ENCODE results near the gene PRXL2A. TPM values are rescaled to one million over a fixed set of nuclear protein-coding genes. Genes with fewer than 3 reads are reported as not detected.

The PRXL2A gene
- total and polyA plus RNA-seq, 3 donors from 2014 or later = 102 to 106 (median 104) TPM

DNA sequence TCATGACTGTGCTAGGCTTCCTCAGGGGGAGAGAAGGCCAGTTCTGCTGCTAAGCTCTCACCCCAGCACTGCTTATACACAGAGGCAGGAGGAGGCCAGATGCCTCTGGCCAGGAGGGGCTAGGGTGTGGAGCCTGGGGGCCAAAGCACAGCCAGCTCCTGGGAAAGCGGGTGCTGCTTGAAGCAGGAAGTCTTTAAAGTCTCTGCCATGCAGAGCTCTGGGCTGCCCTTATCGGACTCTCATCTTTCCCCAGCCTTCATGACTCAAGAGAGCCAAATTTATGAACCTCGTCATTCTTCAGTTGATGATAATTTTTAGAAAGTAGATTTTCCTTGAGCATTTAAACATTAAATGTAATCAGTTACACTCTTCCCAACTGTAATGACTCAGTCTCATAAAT is 34.5 kb downstream of the PRXL2A start:
- H3K27me3 ChIP-seq = no peaks in the 10 kb centered on the region
- intact Hi-C loops (cut with DNase I; ENCODE audit: low total_unique reads) = no loop called here
- no peak for DNase-seq
- no peak overlapping the region for H3K4me3 ChIP-seq
- peaks cover 36% of the 10 kb centered on the region for H3K4me1 ChIP-seq
- no peaks in the 10 kb centered on the region for H3K9me3 ChIP-seq
- H3K36me3 ChIP-seq (ENCODE audit: low read depth, missing control alignments) = no peaks in the 10 kb centered on the region
- TF ChIP-seq CTCF (IDR thresholded peaks at IDR 0.05) = no peak
- no peak for TF ChIP-seq POLR2A (IDR thresholded peaks at IDR 0.05)
- no peak overlapping the region for H3K27ac ChIP-seq
- 74 to 80% methylated on average over 2 to 3 of the region's 3 CpGs for WGBS, 2 donors

GRCh38 chr10:80443531-80443974 is 35.2 kb downstream of the PRXL2A start:
- intact Hi-C loops (cut with DNase I; ENCODE audit: low total_unique reads) = no loop called here
- peak; percentile 84 for DNase-seq
- Histone ChIP-seq H3K27ac (no peak overlapping the region), H3K27me3 (no peaks in the 10 kb centered on the region), H3K4me3 (no peak overlapping the region), H3K4me1 (peaks cover 29% of the 10 kb centered on the region), H3K36me3 (ENCODE audit: low read depth, missing control alignments) (no peaks in the 10 kb centered on the region), H3K9me3 (no peaks in the 10 kb centered on the region)
- WGBS, 2 donors = 60 to 62% methylated on average over 6 of the region's 6 CpGs
- TF ChIP-seq CTCF (IDR thresholded peaks at IDR 0.05) (peak in 2 of 3 experiments; percentile 43 to 45), POLR2A (IDR thresholded peaks at IDR 0.05) (no peak)

- H3K36me3 ChIP-seq (ENCODE audit: low read depth, missing control alignments) = no peaks in the 10 kb centered on the region
- no peaks in the 10 kb centered on the region for H3K27me3 ChIP-seq
- TF ChIP-seq CTCF (IDR thresholded peaks at IDR 0.05) (no peak), POLR2A (IDR thresholded peaks at IDR 0.05) (no peak)
- no peak for DNase-seq
- no peak overlapping the region for H3K27ac ChIP-seq
- WGBS, 2 donors = 73 to 83% methylated on average over 2 of the region's 2 CpGs
- H3K4me3 ChIP-seq = no peak overlapping the region
- no peaks in the 10 kb centered on the region for H3K9me3 ChIP-seq
- H3K4me1 ChIP-seq = peaks cover 29% of the 10 kb centered on the region
- intact Hi-C loops (cut with DNase I; ENCODE audit: low total_unique reads) = no loop called here
Measured at GRCh38 chr10:80444124-80444523, 35.8 kb downstream of the PRXL2A start.

DNA sequence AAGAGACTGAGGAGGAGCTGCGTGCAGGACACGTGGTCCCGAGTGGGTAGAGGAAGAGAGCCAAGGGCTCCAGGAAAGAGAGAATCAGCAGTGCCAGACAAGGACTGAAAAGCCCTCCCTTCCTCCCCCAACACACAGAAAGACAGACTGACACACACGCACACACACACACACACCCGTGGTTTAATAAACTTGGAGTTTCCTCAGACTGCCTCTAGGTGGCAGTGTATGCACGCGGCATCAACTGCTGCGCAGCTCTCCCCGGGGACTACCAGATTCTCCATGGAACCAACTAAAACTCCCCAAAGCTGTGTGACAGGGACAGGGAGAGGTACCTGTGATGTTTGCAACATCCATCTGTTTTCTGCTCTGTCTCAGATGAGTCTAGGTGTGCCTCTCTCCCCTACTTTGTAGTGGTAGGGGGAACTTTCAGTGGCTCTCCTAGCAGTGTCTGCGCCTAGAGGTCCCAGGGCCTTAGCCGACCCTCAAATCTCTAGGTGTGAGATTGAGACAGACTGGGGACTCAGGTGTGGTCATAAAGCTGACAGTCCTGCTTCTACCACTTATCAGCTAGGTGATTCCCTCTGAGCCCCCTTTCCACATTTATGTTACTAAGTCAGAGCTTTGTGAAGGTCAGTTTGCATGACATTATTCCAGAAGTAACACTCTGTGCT is 36.4 kb downstream of the PRXL2A start:
- no peak overlapping the region for H3K27ac ChIP-seq
- no peak for TF ChIP-seq POLR2A (IDR thresholded peaks at IDR 0.05)
- peak; percentile 77 to 91 (median 87) for TF ChIP-seq CTCF (IDR thresholded peaks at IDR 0.05)
- no peaks in the 10 kb centered on the region for H3K36me3 ChIP-seq (ENCODE audit: low read depth, missing control alignments)

More for the DNA sequence above, 36.4 kb downstream of the PRXL2A start:
- Histone ChIP-seq H3K4me1 (peaks cover 29% of the 10 kb centered on the region), H3K4me3 (no peak overlapping the region), H3K9me3 (no peaks in the 10 kb centered on the region), H3K27me3 (no peaks in the 10 kb centered on the region)
- intact Hi-C loops (cut with DNase I; ENCODE audit: low total_unique reads) = no loop called here
- peak; percentile 83 for DNase-seq
- WGBS, 2 donors = 22 to 30% methylated on average over 11 of the region's 11 CpGs
